Aortic smooth muscle cell (primary cell): ENCODE data around the gene OR2J1. TPM values are rescaled to one million over a fixed set of nuclear protein-coding genes. Genes with fewer than 3 reads are reported as not detected.

ENCODE experiments used
- total RNA-seq: library from RNA; depleted of rRNA; stranded (reverse); fragments of >200 nt; gene quantifications from 2 replicates; pipeline ENCODE4 v1.2.3, GENCODE V29; 2014

Gene OR2J1
- total RNA-seq, result not detected in 2 replicates

GRCh38 chr6:29099190-29099589 is at the start of gene OR2J1:
OR2J1 (plus strand) TSS chr6:29099490; CDS start chr6:29100943, 1,453 bp downstream.

GRCh38 chr6:29087213-29087612 is 12.1 kb upstream of the OR2J1 start, which contains the start of gene OR2B3:
OR2B3 (minus strand) TSS chr6:29087313; CDS start chr6:29087248, 65 bp downstream.

GRCh38 chr6:29107758-29108157 is 8.5 kb downstream of the OR2J1 start, which contains the start of gene OR2J3:
OR2J3 (plus strand) TSS chr6:29108058; CDS start chr6:29111891, 3,833 bp downstream.

Other genes with a start within 250 kb of the OR2J1 start
- 48.7 and 62.4 TPM in 2 replicates for gene TRIM27, start 175.5 kb upstream of the OR2J1 start, total RNA-seq
- 0.87 and 1.3 TPM in 2 replicates for gene ZNF311, start 94.2 kb upstream of the OR2J1 start, total RNA-seq
- not detected in 2 replicates for gene OR2W1, start 54.3 kb upstream of the OR2J1 start, total RNA-seq
- gene OR2B3, start 12.2 kb upstream of the OR2J1 start, total RNA-seq, result not detected in 2 replicates
- not detected in 2 replicates for gene OR2J3, start 8.6 kb downstream of the OR2J1 start, total RNA-seq
- gene OR2J2, start 71.4 kb downstream of the OR2J1 start, total RNA-seq, result not detected in 2 replicates
- not detected in 2 replicates for gene OR14J1, start 202.2 kb downstream of the OR2J1 start, total RNA-seq